Midbrain (tissue), 1 donor: ENCODE results near the gene CAMKV.
"Not testable (repeated sequence)": the region's sequence is repeated elsewhere in the genome, so short reads cannot be mapped to it uniquely, and the experiment has no call there.

Experiments
- DNase-seq: peaks from one replicate; lab custom pipeline; 2025; lab: John Stamatoyannopoulos, UW

The CAMKV gene

GRCh38 chr3:49869525-49870126 is at the start of gene CAMKV:
CAMKV (minus strand) TSS chr3:49869906; CDS start chr3:49862388, 7,518 bp downstream.
- DNase-seq, result no peak

- DNase-seq, result not testable (repeated sequence)
Measured at GRCh38 chr3:49917806-49918590, 48.3 kb upstream of the CAMKV start.

GRCh38 chr3:49916686-49917085 is 47.0 kb upstream of the CAMKV start:
- no peak for DNase-seq

- no peak for DNase-seq
Measured at GRCh38 chr3:49914906-49915305, 45.2 kb upstream of the CAMKV start.

- DNase-seq, result peak; percentile 55
Measured at GRCh38 chr3:49912881-49913281, 43.2 kb upstream of the CAMKV start.

- no peak for DNase-seq
Measured at GRCh38 chr3:49911611-49912010, 41.9 kb upstream of the CAMKV start.

- DNase-seq, result no peak
Measured at GRCh38 chr3:49911124-49911420, 41.4 kb upstream of the CAMKV start.

GRCh38 chr3:49910409-49911123 is 40.9 kb upstream of the CAMKV start:
- DNase-seq, result no peak

- DNase-seq, result no peak
Measured at GRCh38 chr3:49908373-49909199, 38.9 kb upstream of the CAMKV start.

GRCh38 chr3:49906073-49906743 is 36.5 kb upstream of the CAMKV start:
- no peak for DNase-seq

- DNase-seq, result not testable (repeated sequence)
Measured at GRCh38 chr3:49904448-49904847, 34.7 kb upstream of the CAMKV start.

- no peak for DNase-seq
Measured at GRCh38 chr3:49903451-49904424, 34.0 kb upstream of the CAMKV start, which contains the start of gene MST1R. MST1R (minus strand) TSS chr3:49903873; CDS start chr3:49903609, 264 bp downstream.

- DNase-seq, result no peak
Measured at GRCh38 chr3:49902511-49903345, 33.0 kb upstream of the CAMKV start.

GRCh38 chr3:49901366-49902339 is 31.9 kb upstream of the CAMKV start:
- DNase-seq, result no peak

- no peak for DNase-seq
Measured at GRCh38 chr3:49900491-49901153, 30.9 kb upstream of the CAMKV start.

GRCh38 chr3:49899815-49900214 is 30.1 kb upstream of the CAMKV start:
- DNase-seq, result no peak

- DNase-seq, result no peak
Measured at GRCh38 chr3:49898991-49899390, 29.3 kb upstream of the CAMKV start.

- DNase-seq, result no peak
Measured at GRCh38 chr3:49896345-49896744, 26.6 kb upstream of the CAMKV start.
